IMR-90 (cell line): ENCODE measurements around the gene THOC2. TPM values are rescaled to one million over a fixed set of nuclear protein-coding genes. Genes with fewer than 3 reads are reported as not detected.
"Not testable (repeated sequence)": the region's sequence is repeated elsewhere in the genome, so short reads cannot be mapped to it uniquely, and the experiment has no call there.

Experiments used
- ATAC-seq: fragments of 200-7000 bp; cut with Tn5 transposase; 2 replicates; pipeline ENCODE4 v1.9.1; 2020; ENCODE audit warnings: low read depth, mild to moderate bottlenecking, moderate library complexity
- BruUV-seq: library from RNA; stranded (reverse); fragments of 400-500 nt; replicated peaks from 2 replicates; lab custom pipeline; 2021; lab: Mats Ljungman, UMichigan
- CTCF ChIA-PET: fragments of 300-600 bp; formaldehyde crosslinking; extraction: SDS; loops from one replicate; lab custom pipeline; 2021; ENCODE audit warnings: antibody characterized with exemption; lab: Yijun Ruan, JAX
- POLR2A ChIA-PET: fragments of 300-600 bp; sonication (Branson Sonifier 250); formaldehyde crosslinking; loops from one replicate; lab custom pipeline; 2022; ENCODE audit warnings: antibody characterized with exemption; ENCODE audit not compliant: unreplicated experiment; lab: Charles Lee
- DNase-seq: peaks from one replicate; pipeline ENCODE4 v3.0.0; 2013
- H2AFZ ChIP-seq: replicated peaks from 2 replicates; pipeline ENCODE3; 2013; ENCODE audit warnings: low read length, mild to moderate bottlenecking; ENCODE audit not compliant: poor library complexity
- H2AK5ac ChIP-seq: 2 replicates; pipeline ENCODE4 v1.6.1; 2013; ENCODE audit warnings: low read depth, low read length, inconsistent platforms
- H2AK9ac ChIP-seq: replicated peaks from 2 replicates; pipeline ENCODE3; 2013; ENCODE audit warnings: mild to moderate bottlenecking, low read depth, low read length, moderate library complexity; ENCODE audit not compliant: poor library complexity
- H2BK120ac ChIP-seq: 2 replicates; pipeline ENCODE4 v1.6.1; 2013; ENCODE audit warnings: low read depth, low read length, inconsistent platforms
- H2BK15ac ChIP-seq: 3 replicates; pipeline ENCODE4 v1.6.1; 2013; ENCODE audit warnings: low read depth, low read length, inconsistent platforms
- H2BK20ac ChIP-seq: 2 replicates; pipeline ENCODE4 v1.6.1; 2013; ENCODE audit warnings: low read depth, mild to moderate bottlenecking, inconsistent platforms, low read length, moderate library complexity
- H2BK5ac ChIP-seq: 2 replicates; pipeline ENCODE4 v1.6.1; 2013; ENCODE audit warnings: mild to moderate bottlenecking, low read depth, low read length, inconsistent platforms; ENCODE audit not compliant: poor library complexity, severe bottlenecking
- H3K14ac ChIP-seq: replicated peaks from 2 replicates; pipeline ENCODE4 v1.6.1; 2013; ENCODE audit warnings: low read depth, low read length, inconsistent platforms
- H3K18ac ChIP-seq: 2 replicates; pipeline ENCODE4 v1.6.1; 2013; ENCODE audit warnings: low read depth, low read length, control low read depth
- H3K23ac ChIP-seq: 2 replicates; pipeline ENCODE4 v1.6.1; 2013; ENCODE audit warnings: low read depth, low read length, inconsistent platforms
- H3K27ac ChIP-seq: 2 replicates; pipeline ENCODE4 v1.5.1; 2013; ENCODE audit warnings: mild to moderate bottlenecking, control low read depth, low read length; ENCODE audit not compliant: insufficient read depth
- H3K27me3 ChIP-seq: 2 replicates; pipeline ENCODE4 v1.6.1; 2013; ENCODE audit warnings: low read length; ENCODE audit not compliant: control insufficient read depth, insufficient read depth
- H3K36me3 ChIP-seq: 2 replicates; pipeline ENCODE4 v1.6.1; 2013; ENCODE audit warnings: low read length, mixed read lengths; ENCODE audit not compliant: control insufficient read depth, insufficient read depth
- H3K4ac ChIP-seq: 2 replicates; pipeline ENCODE4 v1.6.1; 2013; ENCODE audit warnings: low read depth, low read length, inconsistent platforms
- H3K4me1 ChIP-seq: 2 replicates; pipeline ENCODE4 v1.6.1; 2013; ENCODE audit warnings: low read length, mixed read lengths; ENCODE audit not compliant: control insufficient read depth, insufficient read depth
- H3K4me2 ChIP-seq: 2 replicates; pipeline ENCODE4 v1.6.1; 2013; ENCODE audit warnings: low read depth, mild to moderate bottlenecking, control low read depth, low read length, moderate library complexity
- H3K4me3 ChIP-seq: 2 replicates; pipeline ENCODE4 v1.5.1; 2013; ENCODE audit warnings: low read depth, mild to moderate bottlenecking, control low read depth, low read length, moderate library complexity; ENCODE audit not compliant: insufficient read depth
- H3K56ac ChIP-seq: 2 replicates; pipeline ENCODE4 v1.6.1; 2013; ENCODE audit warnings: low read length, inconsistent platforms; ENCODE audit not compliant: insufficient read depth; ENCODE audit errors: extremely low read depth
- H3K79me1 ChIP-seq, 2 experiments: 2 replicates each; pipeline ENCODE4 v1.6.1; 2013; ENCODE audit warnings: low read length in 2 of 2, inconsistent platforms in 1 of 2, low read depth in 1 of 2
- H3K9ac ChIP-seq: 2 replicates; pipeline ENCODE4 v1.6.1; 2013; ENCODE audit warnings: low read depth, low read length, control low read depth
- H3K9me1 ChIP-seq: 2 replicates; pipeline ENCODE4 v1.6.1; 2013; ENCODE audit warnings: low read length, inconsistent platforms; ENCODE audit not compliant: insufficient read depth
- H3K9me3 ChIP-seq: 2 replicates; pipeline ENCODE4 v1.6.1; 2013; ENCODE audit warnings: low read length; ENCODE audit not compliant: control insufficient read depth, insufficient read depth
- H4K20me1 ChIP-seq: 2 replicates; pipeline ENCODE4 v1.6.1; 2013; ENCODE audit warnings: low read length, inconsistent platforms; ENCODE audit not compliant: insufficient read depth
- H4K5ac ChIP-seq: 2 replicates; pipeline ENCODE4 v1.6.1; 2013; ENCODE audit warnings: mild to moderate bottlenecking, low read depth, low read length, control low read depth
- H4K8ac ChIP-seq, 2 experiments: 2 replicates each; pipeline ENCODE4 v1.6.1; 2013; ENCODE audit warnings: low read depth in 2 of 2, low read length in 2 of 2, control low read depth in 1 of 2, inconsistent platforms in 1 of 2
- H4K91ac ChIP-seq: 2 replicates; pipeline ENCODE4 v1.6.1; 2013; ENCODE audit warnings: low read depth, low read length, inconsistent platforms; ENCODE audit not compliant: insufficient read depth
- CEBPB ChIP-seq: IDR thresholded peaks from 2 replicates; pipeline ENCODE4 v1.6.1; 2012; ENCODE audit warnings: low read depth, low read length, improper control_type of control experiment
- MAZ ChIP-seq: IDR thresholded peaks from 2 replicates; pipeline ENCODE4 v1.6.1; 2012; ENCODE audit warnings: low read depth, mild to moderate bottlenecking, low read length, improper control_type of control experiment, moderate library complexity, borderline replicate concordance
- MXI1 ChIP-seq: IDR thresholded peaks from 2 replicates; pipeline ENCODE4 v1.6.1; 2012; ENCODE audit warnings: low read depth, mild to moderate bottlenecking, low read length, moderate library complexity, borderline replicate concordance
- NFE2L2 ChIP-seq: fragments of 150-350 bp; IDR thresholded peaks from 2 replicates; pipeline ENCODE4 v1.6.1; 2016; ENCODE audit warnings: low read depth, mild to moderate bottlenecking, low read length
- POLR2A ChIP-seq: IDR thresholded peaks from 2 replicates; pipeline ENCODE4 v1.6.1; 2012; ENCODE audit warnings: mild to moderate bottlenecking, low read depth, low read length
- RAD21 ChIP-seq: IDR thresholded peaks from 2 replicates; pipeline ENCODE4 v1.6.1; 2012; ENCODE audit warnings: low read length, improper control_type of control experiment
- WGBS, 2 experiments: methylation state at CpG; one replicate each; pipeline versions ENCODE4 v1.1.5 to v1.1.7; 2013; ENCODE audit warnings: missing lambda C conversion rate in 2 of 2; ENCODE audit not compliant: insufficient read length in 1 of 2; ENCODE audit errors: extremely low coverage in 2 of 2; 5-methylcytosine and 5-hydroxymethylcytosine counted together
- dilution Hi-C: fragments of 300-500 bp; cut with HindIII; formaldehyde crosslinking; loops from one replicate; pipeline ENCODE4 v1.14.3; 2018; ENCODE audit warnings: low sequenced_read_pairs; ENCODE audit not compliant: unreplicated experiment
- in situ Hi-C: fragments of 300-500 bp; cut with MboI; formaldehyde crosslinking; loops from 3 replicates; pipeline ENCODE4 v1.14.3; 2019; ENCODE audit warnings: low sequenced_read_pairs, inconsistent platforms, mixed read lengths
- intact Hi-C: fragments of 100-400 bp; cut with micrococcal nuclease; formaldehyde crosslinking; loops from 2 replicates; pipeline ENCODE4 v1.10.0; 2022
- polyA plus RNA-seq, 3 experiments: library from polyadenylated mRNA; depleted of rRNA; stranded (reverse); fragments of >200 nt; gene quantifications; 2 replicates each; pipeline ENCODE4 v1.2.3, GENCODE V29; 2012; ENCODE audit warnings: low replicate concordance in 1 of 3
- total RNA-seq: library from RNA; depleted of rRNA; stranded (reverse); fragments of >200 nt; gene quantifications from 2 replicates; pipeline ENCODE4 v1.2.3, GENCODE V29; 2012

Gene THOC2
- total and polyA plus RNA-seq, 2 of the 4 experiments (the other 2 are of a cell fraction), result 42.9 to 58.8 TPM

GRCh38 chrX:123728016-123728415, 4.8 kb downstream of the THOC2 start:
- ChIA-PET POLR2A (no interaction called here), CTCF (no interaction called here)
- Histone ChIP-seq H4K20me1 (peaks cover 22% of the 10 kb centered on the region), H3K4me1 (0 out of 2 replicates have a peak, but pooled peaks cover 1% of the 10 kb centered on the region), H3K9ac (no peak overlapping the region), H3K9me1 (no peaks in the 10 kb centered on the region; the same call in 1 of the 2 replicates), H2BK5ac (no peak overlapping the region), H2AK5ac (no peak overlapping the region), H3K36me3 (peaks cover 3% of the 10 kb centered on the region), H2BK120ac (no peak overlapping the region), H3K4ac (no peak overlapping the region), H2AK9ac (no peak overlapping the region), H3K4me3 (no peak overlapping the region), H4K91ac (no peak overlapping the region), H2AFZ (no peak overlapping the region), H3K18ac (no peak overlapping the region), H3K56ac (no peak overlapping the region), H3K14ac (no peak overlapping the region), H4K5ac (no peak overlapping the region), H3K4me2 (no peak overlapping the region), H2BK20ac (no peak overlapping the region), H3K27me3 (no peaks in the 10 kb centered on the region), H3K27ac (no peak overlapping the region), H3K79me1 (peaks cover 0 to 5% of the 10 kb centered on the region in 2 experiments; a peak in 1 of 4 replicates), H2BK15ac (no peak overlapping the region), H4K8ac (no peak overlapping the region), H3K9me3 (no peaks in the 10 kb centered on the region), H3K23ac (no peak overlapping the region)
- no peak for TF ChIP-seq POLR2A
- TF ChIP-seq CEBPB, result no peak
- TF ChIP-seq MXI1, result no peak
- no peak for TF ChIP-seq RAD21
- no peak for TF ChIP-seq MAZ
- no peak for TF ChIP-seq NFE2L2
- no peak for ATAC-seq
- WGBS, 2 experiments, result no CpG with 5 or more reads among the region's 3 CpGs
- dilution Hi-C loops (no loop called here), in situ Hi-C loops (no loop called here), intact Hi-C loops (no loop called here)
- BruUV-seq, result no TSS peak
- DNase-seq, result no peak

- H2AK5ac ChIP-seq, H2AK9ac ChIP-seq, H3K9me3 ChIP-seq, H2BK20ac ChIP-seq, H3K4me2 ChIP-seq, H3K4me1 ChIP-seq, H3K27me3 ChIP-seq, H3K9me1 ChIP-seq, H4K5ac ChIP-seq, ATAC-seq, H3K14ac ChIP-seq, H3K4ac ChIP-seq, H2BK5ac ChIP-seq, H3K36me3 ChIP-seq, H2AFZ ChIP-seq, H2BK120ac ChIP-seq, H4K91ac ChIP-seq, H2BK15ac ChIP-seq, BruUV-seq, H4K8ac ChIP-seq, H3K23ac ChIP-seq, H3K79me1 ChIP-seq, DNase-seq, H3K27ac ChIP-seq, POLR2A ChIA-PET, H3K18ac ChIP-seq, CTCF ChIA-PET, dilution Hi-C loops, H3K4me3 ChIP-seq, in situ Hi-C loops, H3K9ac ChIP-seq, intact Hi-C loops, H3K56ac ChIP-seq: not testable (repeated sequence)
- H4K20me1 ChIP-seq, result peaks cover 18% of the 10 kb centered on the region
- WGBS, 2 experiments, result no CpG with 5 or more reads among the region's 1 CpG
Measured at GRCh38 chrX:123722193-123722592, 10.7 kb downstream of the THOC2 start.
